ENCODE data around the gene ADAMTS17. TPM values are rescaled to one million over a fixed set of nuclear protein-coding genes. Genes with fewer than 3 reads are reported as not detected.
A peak's percentile ranks its signal among the peaks of the same experiment; 100 is the strongest.

ADAMTS17 gene
- total RNA-seq, 1 experiment from 2014 or later: 3.2 TPM

GRCh38 chr15:100384108-100384410 is 42.3 kb upstream of the ADAMTS17 start:
- no peak overlapping the region for H2AFZ ChIP-seq
- peaks cover 45% of the 10 kb centered on the region for H3K27me3 ChIP-seq (ENCODE audit: insufficient read depth, low read depth)
- H4K20me1 ChIP-seq (ENCODE audit: insufficient read depth): no peaks in the 10 kb centered on the region
- BruUV-seq (replicated peaks): no TSS peak
- no peak overlapping the region for H3K4me3 ChIP-seq
- no peak overlapping the region for H3K4me2 ChIP-seq
- H3K36me3 ChIP-seq (ENCODE audit: low read depth): no peaks in the 10 kb centered on the region
- no peaks in the 10 kb centered on the region for H3K79me2 ChIP-seq (ENCODE audit: low read depth)
- CTCF ChIA-PET: no interaction called here
- DNase-seq: no peak
- H3K4me1 ChIP-seq (replicated peaks; ENCODE audit: insufficient read depth): no peaks in the 10 kb centered on the region
- H3K9me3 ChIP-seq (ENCODE audit: insufficient read depth, low read depth): peaks cover 11% of the 10 kb centered on the region; the same call in 1 of the 2 replicates
- intact Hi-C loops (cut with micrococcal nuclease; ENCODE audit: unreplicated experiment): no loop called here
- H3K27ac ChIP-seq: no peak overlapping the region
- no peaks in the 10 kb centered on the region for H3K9me2 ChIP-seq (ENCODE audit: insufficient read depth)
- POLR2A ChIA-PET (ENCODE audit: unreplicated experiment): no interaction called here
- no peaks in the 10 kb centered on the region for H3F3A ChIP-seq (ENCODE audit: insufficient read depth, low read depth)
- no peak for TF ChIP-seq EZH2 (IDR thresholded peaks at IDR 0.05; ENCODE audit: low read depth)
- TF ChIP-seq CTCF (conservative IDR thresholded peaks at IDR 0.05): peak; percentile 13; the same call in 1 of the 2 replicates

- Histone ChIP-seq H4K20me1 (ENCODE audit: insufficient read depth) (no peaks in the 10 kb centered on the region), H3K79me2 (ENCODE audit: low read depth) (no peaks in the 10 kb centered on the region), H3K4me1 (replicated peaks; ENCODE audit: insufficient read depth) (no peaks in the 10 kb centered on the region), H3K4me2 (no peak overlapping the region), H3F3A (ENCODE audit: insufficient read depth, low read depth) (no peaks in the 10 kb centered on the region), H3K27ac (no peak overlapping the region), H2AFZ (no peak overlapping the region), H3K27me3 (ENCODE audit: insufficient read depth, low read depth) (peaks cover 51% of the 10 kb centered on the region), H3K9me3 (ENCODE audit: insufficient read depth, low read depth) (peaks cover 11% of the 10 kb centered on the region; the same call in 1 of the 2 replicates), H3K9me2 (ENCODE audit: insufficient read depth) (no peaks in the 10 kb centered on the region), H3K36me3 (ENCODE audit: low read depth) (no peaks in the 10 kb centered on the region), H3K4me3 (no peak overlapping the region)
- ChIA-PET POLR2A (ENCODE audit: unreplicated experiment) (no interaction called here), CTCF (no interaction called here)
- TF ChIP-seq CTCF (conservative IDR thresholded peaks at IDR 0.05) (peak; percentile 77), EZH2 (IDR thresholded peaks at IDR 0.05; ENCODE audit: low read depth) (no peak)
- DNase-seq: peak; percentile 27 to 39
- no TSS peak for BruUV-seq (replicated peaks)
- intact Hi-C loops (cut with micrococcal nuclease; ENCODE audit: unreplicated experiment): loop anchor here (1.0 to 2.0 kb wide), 3 partner anchors 33 to 455 kb away; no protein-coding TSS in a partner anchor
Measured at GRCh38 chr15:100383302-100384107, 41.7 kb upstream of the ADAMTS17 start.

GRCh38 chr15:100373942-100374341 is 32.2 kb upstream of the ADAMTS17 start:
- no peaks in the 10 kb centered on the region for H3K9me3 ChIP-seq (ENCODE audit: insufficient read depth, low read depth)
- intact Hi-C loops (cut with micrococcal nuclease; ENCODE audit: unreplicated experiment): no loop called here
- H3K27me3 ChIP-seq (ENCODE audit: insufficient read depth, low read depth): peaks cover 25% of the 10 kb centered on the region; the same call in 1 of the 2 replicates
- no peaks in the 10 kb centered on the region for H3K4me1 ChIP-seq (replicated peaks; ENCODE audit: insufficient read depth)
- H3K4me3 ChIP-seq: no peak overlapping the region
- TF ChIP-seq EZH2 (IDR thresholded peaks at IDR 0.05; ENCODE audit: low read depth): no peak
- CTCF ChIA-PET: no interaction called here
- no peak overlapping the region for H3K27ac ChIP-seq
- BruUV-seq (replicated peaks): no TSS peak
- H3K9me2 ChIP-seq (ENCODE audit: insufficient read depth): no peaks in the 10 kb centered on the region
- no peaks in the 10 kb centered on the region for H3K79me2 ChIP-seq (ENCODE audit: low read depth)
- no peak overlapping the region for H3K4me2 ChIP-seq
- H2AFZ ChIP-seq: no peak overlapping the region
- no peak for DNase-seq
- POLR2A ChIA-PET (ENCODE audit: unreplicated experiment): no interaction called here
- no peaks in the 10 kb centered on the region for H3K36me3 ChIP-seq (ENCODE audit: low read depth)
- no peaks in the 10 kb centered on the region for H4K20me1 ChIP-seq (ENCODE audit: insufficient read depth)
- H3F3A ChIP-seq (ENCODE audit: insufficient read depth, low read depth): no peaks in the 10 kb centered on the region
